ENCODE measurements around the gene KAT5. TPM values are rescaled to one million over a fixed set of nuclear protein-coding genes. Genes with fewer than 3 reads are reported as not detected.
"Not testable (repeated sequence)": the region's sequence is repeated elsewhere in the genome, so short reads cannot be mapped to it uniquely, and the experiment has no call there.

Gene KAT5
- total RNA-seq, 1 donor from 2014 or later, result 77.5 TPM

GRCh38 chr11:65701686-65702085 lies 10.4 kb upstream of the KAT5 start:
- H3K27ac ChIP-seq, result no peak overlapping the region
- H3K4me1 ChIP-seq, result peaks cover 4% of the 10 kb centered on the region
- DNase-seq, result no peak
- intact Hi-C loops (cut with DNase I), result no loop called here
- H3K36me3 ChIP-seq, result no peaks in the 10 kb centered on the region
- TF ChIP-seq CTCF (IDR thresholded peaks at IDR 0.05), result no peak
- ATAC-seq, result no peak
- H3K27me3 ChIP-seq, result no peaks in the 10 kb centered on the region
- no peaks in the 10 kb centered on the region for H3K9me3 ChIP-seq
- no peak overlapping the region for H3K4me3 ChIP-seq

- Histone ChIP-seq H3K27me3 (no peaks in the 10 kb centered on the region), H3K9me3 (no peaks in the 10 kb centered on the region), H3K27ac (no peak overlapping the region), H3K4me3 (no peak overlapping the region), H3K36me3 (no peaks in the 10 kb centered on the region), H3K4me1 (peaks cover 5% of the 10 kb centered on the region)
- DNase-seq (no peak), ATAC-seq (no peak)
- intact Hi-C loops (cut with DNase I), result no loop called here
- TF ChIP-seq CTCF (IDR thresholded peaks at IDR 0.05), result no peak
These were observed 8.2 kb upstream of the KAT5 start for GRCh38 chr11:65703846-65704245.

GRCh38 chr11:65706303-65706763 lies 5.7 kb upstream of the KAT5 start:
- H3K27me3 ChIP-seq; H3K9me3 ChIP-seq; H3K36me3 ChIP-seq; intact Hi-C loops (cut with DNase I); ATAC-seq; H3K27ac ChIP-seq; H3K4me1 ChIP-seq: not testable (repeated sequence)
- TF ChIP-seq CTCF (IDR thresholded peaks at IDR 0.05), result peak; percentile 83
- DNase-seq, result peak; percentile 86
- peak overlapping the region; percentile 25 for H3K4me3 ChIP-seq

GRCh38 chr11:65707002-65707401 lies 5.0 kb upstream of the KAT5 start:
- H3K36me3 ChIP-seq; H3K9me3 ChIP-seq; H3K4me1 ChIP-seq; H3K27ac ChIP-seq; DNase-seq; intact Hi-C loops (cut with DNase I); H3K27me3 ChIP-seq; ATAC-seq; H3K4me3 ChIP-seq: not testable (repeated sequence)

- Histone ChIP-seq H3K9me3 (no peaks in the 10 kb centered on the region), H3K27ac (no peak overlapping the region), H3K36me3 (peaks cover 7% of the 10 kb centered on the region), H3K27me3 (no peaks in the 10 kb centered on the region), H3K4me3 (no peak overlapping the region), H3K4me1 (peaks cover 14% of the 10 kb centered on the region)
- intact Hi-C loops (cut with DNase I), result no loop called here
- no peak for TF ChIP-seq CTCF (IDR thresholded peaks at IDR 0.05)
- DNase-seq (no peak), ATAC-seq (no peak)
These were observed 3.6 kb upstream of the KAT5 start for GRCh38 chr11:65708451-65708850.

- DNase-seq, result no peak
- no peaks in the 10 kb centered on the region for H3K9me3 ChIP-seq
- H3K36me3 ChIP-seq, result peaks cover 20% of the 10 kb centered on the region
- no peak for TF ChIP-seq CTCF (IDR thresholded peaks at IDR 0.05)
- H3K4me3 ChIP-seq, result no peak overlapping the region
- H3K27me3 ChIP-seq, result no peaks in the 10 kb centered on the region
- no peak for ATAC-seq
- H3K4me1 ChIP-seq, result peaks cover 14% of the 10 kb centered on the region
- intact Hi-C loops (cut with DNase I), result loop anchor here (10.0 kb wide), 1 partner anchor 105 kb away; no protein-coding TSS in a partner anchor
- no peak overlapping the region for H3K27ac ChIP-seq
These were observed 2.4 kb upstream of the KAT5 start for GRCh38 chr11:65709661-65710060.

Data from upper lobe of right lung (tissue), 1 donor.